HepG2 (cell line): Measurements from ENCODE around the gene ACBD7. TPM values are rescaled to one million over a fixed set of nuclear protein-coding genes. Genes with fewer than 3 reads are reported as not detected.

ENCODE experiments used
- CREB1 ChIP-seq, 2 experiments: fragments of 450-650 bp in 1 of 2; IDR thresholded peaks; 2 replicates each; pipeline ENCODE4 v1.6.1; 2016 to 2017; ENCODE audit warnings: control low read depth in 1 of 2, mild to moderate bottlenecking in 1 of 2, missing compliant biosample characterization in 1 of 2, missing genetic modification characterization in 1 of 2
- FIP1L1 ChIP-seq: fragments of 200-400 bp; formaldehyde crosslinking; IDR thresholded peaks from 2 replicates; pipeline ENCODE4 v1.6.1; 2018; ENCODE audit warnings: low read depth, mild to moderate bottlenecking, low read length, moderate library complexity, borderline replicate concordance; ENCODE audit not compliant: insufficient read depth
- HOXA5 ChIP-seq: sonication (generic); formaldehyde crosslinking; IDR thresholded peaks from 2 replicates; pipeline ENCODE4 v1.4.0; 2020; ENCODE audit warnings: missing genetic modification reagents
- HOXD1 ChIP-seq: sonication (generic); formaldehyde crosslinking; IDR thresholded peaks from 2 replicates; pipeline ENCODE4 v1.5.0; 2020; ENCODE audit warnings: missing genetic modification reagents
- KMT2B ChIP-seq: IDR thresholded peaks from 2 replicates; pipeline ENCODE4 v1.6.1; 2016; ENCODE audit warnings: missing genetic modification reagents, missing compliant biosample characterization
- POGZ ChIP-seq: sonication (generic); formaldehyde crosslinking; IDR thresholded peaks from 2 replicates; pipeline ENCODE4 v1.4.0; 2020; ENCODE audit warnings: mild to moderate bottlenecking, missing genetic modification reagents
- RFX1 ChIP-seq: fragments of 450-650 bp; IDR thresholded peaks from 2 replicates; pipeline ENCODE4 v1.6.1; 2017
- ZKSCAN5 ChIP-seq: sonication (generic); formaldehyde crosslinking; IDR thresholded peaks from 2 replicates; pipeline ENCODE4 v1.5.1; 2020; ENCODE audit warnings: mild to moderate bottlenecking, missing genetic modification reagents
- ZNF224 ChIP-seq: sonication (generic); formaldehyde crosslinking; IDR thresholded peaks from 2 replicates; pipeline ENCODE4 v1.5.0; 2020; ENCODE audit warnings: mild to moderate bottlenecking, missing genetic modification reagents
- ZNF225 ChIP-seq: sonication (generic); formaldehyde crosslinking; IDR thresholded peaks from 2 replicates; pipeline ENCODE4 v1.4.0; 2020; ENCODE audit warnings: mild to moderate bottlenecking, missing genetic modification reagents
- ZNF251 ChIP-seq: sonication (generic); formaldehyde crosslinking; IDR thresholded peaks from 2 replicates; pipeline ENCODE4 v1.9.0; 2021; ENCODE audit warnings: mild to moderate bottlenecking, missing genetic modification reagents
- ZNF674 ChIP-seq: sonication (generic); formaldehyde crosslinking; IDR thresholded peaks from 2 replicates; pipeline ENCODE4 v1.5.0; 2020; ENCODE audit warnings: low read depth, mild to moderate bottlenecking, missing genetic modification reagents
- polyA plus RNA-seq, 8 experiments: library from polyadenylated mRNA; depleted of rRNA in 3 of 8; stranded (reverse) in 7 of 8; unstranded in 1 of 8; fragments of >200 nt; fragmentation: Illumina TruSeq in 4 of 8; extraction: Trizol in 4 of 8; gene quantifications; 2 replicates each; pipeline versions ENCODE4 v1.2.1 to v1.2.3, GENCODE V29; 2011 to 2016; ENCODE audit warnings: low read depth in 4 of 8, missing spikeins in 1 of 8, mixed read lengths in 1 of 8; ENCODE audit not compliant: insufficient read depth in 1 of 8
- total RNA-seq, 5 experiments: library from RNA; depleted of rRNA; stranded (reverse); fragments of >200 nt; fragmentation: Illumina TruSeq; extraction: Trizol; gene quantifications; 2 replicates each; pipeline ENCODE4 v1.2.3, GENCODE V29; 2016; ENCODE audit warnings: low read depth in 1 of 5
- TF ChIP-seq, protein P1 (sequence below): sonication (generic); formaldehyde crosslinking; IDR thresholded peaks from 2 replicates; pipeline ENCODE4 v1.4.0; 2020; ENCODE audit warnings: missing genetic modification reagents, borderline replicate concordance
- TF ChIP-seq, protein P2 (sequence below): sonication (generic); formaldehyde crosslinking; conservative IDR thresholded peaks from 2 replicates; pipeline ENCODE4 v1.8.0; 2022; ENCODE audit warnings: low read depth, missing genetic modification reagents
- TF ChIP-seq, protein P3 (sequence below): sonication (generic); formaldehyde crosslinking; IDR thresholded peaks from 2 replicates; pipeline ENCODE4 v1.4.0; 2020; ENCODE audit warnings: missing genetic modification reagents, borderline replicate concordance
- TF ChIP-seq, protein P4 (sequence below): sonication (generic); formaldehyde crosslinking; IDR thresholded peaks from 2 replicates; pipeline ENCODE4 v1.5.0; 2020; ENCODE audit warnings: mild to moderate bottlenecking, missing genetic modification reagents

Gene ACBD7
- total and polyA plus RNA-seq, 2 of the 13 experiments (the other 11 are each of a cell fraction or from before 2014, with no cell fraction given), result 1.4 to 2.6 TPM

DNA sequence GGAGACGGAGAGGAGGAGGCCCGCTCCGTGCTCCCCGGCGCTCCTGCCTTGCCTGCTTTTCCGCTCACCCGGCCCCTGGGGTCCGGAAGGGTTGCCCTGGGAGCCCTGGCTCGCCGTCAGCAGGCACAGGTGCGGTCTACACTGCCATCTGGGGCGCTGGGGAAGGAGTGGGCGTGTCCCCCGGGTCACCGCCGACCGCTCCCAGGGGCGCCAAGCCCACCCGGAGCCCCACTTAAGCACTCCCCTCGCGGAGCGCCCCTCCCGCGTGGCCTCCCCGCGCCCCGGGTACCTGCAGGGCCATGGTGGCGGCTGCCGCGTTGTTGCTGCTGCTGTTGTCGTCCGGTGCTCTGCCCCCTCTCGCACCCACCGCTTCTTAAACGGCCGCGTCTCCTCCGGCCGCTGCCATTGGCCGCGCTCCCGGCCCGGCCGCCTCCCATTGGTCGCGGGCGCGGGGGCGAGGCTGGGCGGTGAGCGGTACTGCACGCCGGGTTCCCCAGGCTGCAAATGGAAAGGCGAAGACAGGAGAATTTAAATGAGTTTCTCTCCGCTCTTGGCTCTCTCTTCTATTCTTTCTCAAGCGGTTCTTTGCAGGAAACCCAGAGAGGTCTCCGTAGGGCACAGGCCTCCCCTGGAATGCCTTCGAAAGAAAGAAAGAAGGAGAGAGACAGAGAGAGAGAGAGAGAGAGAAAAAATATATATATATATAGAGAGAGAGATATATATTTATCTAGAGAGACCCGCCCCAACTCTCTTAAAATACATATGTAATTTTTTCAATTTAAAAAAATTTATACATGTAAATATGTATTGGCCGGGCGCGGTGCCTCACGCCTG lies at the start of gene ACBD7 (continued):
- TF ChIP-seq, protein P1, sequence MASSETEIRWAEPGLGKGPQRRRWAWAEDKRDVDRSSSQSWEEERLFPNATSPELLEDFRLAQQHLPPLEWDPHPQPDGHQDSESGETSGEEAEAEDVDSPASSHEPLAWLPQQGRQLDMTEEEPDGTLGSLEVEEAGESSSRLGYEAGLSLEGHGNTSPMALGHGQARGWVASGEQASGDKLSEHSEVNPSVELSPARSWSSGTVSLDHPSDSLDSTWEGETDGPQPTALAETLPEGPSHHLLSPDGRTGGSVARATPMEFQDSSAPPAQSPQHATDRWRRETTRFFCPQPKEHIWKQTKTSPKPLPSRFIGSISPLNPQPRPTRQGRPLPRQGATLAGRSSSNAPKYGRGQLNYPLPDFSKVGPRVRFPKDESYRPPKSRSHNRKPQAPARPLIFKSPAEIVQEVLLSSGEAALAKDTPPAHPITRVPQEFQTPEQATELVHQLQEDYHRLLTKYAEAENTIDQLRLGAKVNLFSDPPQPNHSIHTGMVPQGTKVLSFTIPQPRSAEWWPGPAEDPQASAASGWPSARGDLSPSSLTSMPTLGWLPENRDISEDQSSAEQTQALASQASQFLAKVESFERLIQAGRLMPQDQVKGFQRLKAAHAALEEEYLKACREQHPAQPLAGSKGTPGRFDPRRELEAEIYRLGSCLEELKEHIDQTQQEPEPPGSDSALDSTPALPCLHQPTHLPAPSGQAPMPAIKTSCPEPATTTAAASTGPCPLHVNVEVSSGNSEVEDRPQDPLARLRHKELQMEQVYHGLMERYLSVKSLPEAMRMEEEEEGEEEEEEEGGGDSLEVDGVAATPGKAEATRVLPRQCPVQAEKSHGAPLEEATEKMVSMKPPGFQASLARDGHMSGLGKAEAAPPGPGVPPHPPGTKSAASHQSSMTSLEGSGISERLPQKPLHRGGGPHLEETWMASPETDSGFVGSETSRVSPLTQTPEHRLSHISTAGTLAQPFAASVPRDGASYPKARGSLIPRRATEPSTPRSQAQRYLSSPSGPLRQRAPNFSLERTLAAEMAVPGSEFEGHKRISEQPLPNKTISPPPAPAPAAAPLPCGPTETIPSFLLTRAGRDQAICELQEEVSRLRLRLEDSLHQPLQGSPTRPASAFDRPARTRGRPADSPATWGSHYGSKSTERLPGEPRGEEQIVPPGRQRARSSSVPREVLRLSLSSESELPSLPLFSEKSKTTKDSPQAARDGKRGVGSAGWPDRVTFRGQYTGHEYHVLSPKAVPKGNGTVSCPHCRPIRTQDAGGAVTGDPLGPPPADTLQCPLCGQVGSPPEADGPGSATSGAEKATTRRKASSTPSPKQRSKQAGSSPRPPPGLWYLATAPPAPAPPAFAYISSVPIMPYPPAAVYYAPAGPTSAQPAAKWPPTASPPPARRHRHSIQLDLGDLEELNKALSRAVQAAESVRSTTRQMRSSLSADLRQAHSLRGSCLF (CRISPR knock-in tag), result no peak
- TF ChIP-seq, protein P2, sequence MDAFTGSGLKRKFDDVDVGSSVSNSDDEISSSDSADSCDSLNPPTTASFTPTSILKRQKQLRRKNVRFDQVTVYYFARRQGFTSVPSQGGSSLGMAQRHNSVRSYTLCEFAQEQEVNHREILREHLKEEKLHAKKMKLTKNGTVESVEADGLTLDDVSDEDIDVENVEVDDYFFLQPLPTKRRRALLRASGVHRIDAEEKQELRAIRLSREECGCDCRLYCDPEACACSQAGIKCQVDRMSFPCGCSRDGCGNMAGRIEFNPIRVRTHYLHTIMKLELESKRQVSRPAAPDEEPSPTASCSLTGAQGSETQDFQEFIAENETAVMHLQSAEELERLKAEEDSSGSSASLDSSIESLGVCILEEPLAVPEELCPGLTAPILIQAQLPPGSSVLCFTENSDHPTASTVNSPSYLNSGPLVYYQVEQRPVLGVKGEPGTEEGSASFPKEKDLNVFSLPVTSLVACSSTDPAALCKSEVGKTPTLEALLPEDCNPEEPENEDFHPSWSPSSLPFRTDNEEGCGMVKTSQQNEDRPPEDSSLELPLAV (CRISPR knock-in tag), result no peak
- no peak for TF ChIP-seq ZNF225 (CRISPR knock-in tag)
- TF ChIP-seq POGZ, result peak; percentile 73
- no peak for TF ChIP-seq ZNF674 (CRISPR knock-in tag)
- TF ChIP-seq RFX1, result no peak
- no peak for TF ChIP-seq ZKSCAN5
- TF ChIP-seq ZNF251 (CRISPR knock-in tag), result no peak
- TF ChIP-seq, protein P3, sequence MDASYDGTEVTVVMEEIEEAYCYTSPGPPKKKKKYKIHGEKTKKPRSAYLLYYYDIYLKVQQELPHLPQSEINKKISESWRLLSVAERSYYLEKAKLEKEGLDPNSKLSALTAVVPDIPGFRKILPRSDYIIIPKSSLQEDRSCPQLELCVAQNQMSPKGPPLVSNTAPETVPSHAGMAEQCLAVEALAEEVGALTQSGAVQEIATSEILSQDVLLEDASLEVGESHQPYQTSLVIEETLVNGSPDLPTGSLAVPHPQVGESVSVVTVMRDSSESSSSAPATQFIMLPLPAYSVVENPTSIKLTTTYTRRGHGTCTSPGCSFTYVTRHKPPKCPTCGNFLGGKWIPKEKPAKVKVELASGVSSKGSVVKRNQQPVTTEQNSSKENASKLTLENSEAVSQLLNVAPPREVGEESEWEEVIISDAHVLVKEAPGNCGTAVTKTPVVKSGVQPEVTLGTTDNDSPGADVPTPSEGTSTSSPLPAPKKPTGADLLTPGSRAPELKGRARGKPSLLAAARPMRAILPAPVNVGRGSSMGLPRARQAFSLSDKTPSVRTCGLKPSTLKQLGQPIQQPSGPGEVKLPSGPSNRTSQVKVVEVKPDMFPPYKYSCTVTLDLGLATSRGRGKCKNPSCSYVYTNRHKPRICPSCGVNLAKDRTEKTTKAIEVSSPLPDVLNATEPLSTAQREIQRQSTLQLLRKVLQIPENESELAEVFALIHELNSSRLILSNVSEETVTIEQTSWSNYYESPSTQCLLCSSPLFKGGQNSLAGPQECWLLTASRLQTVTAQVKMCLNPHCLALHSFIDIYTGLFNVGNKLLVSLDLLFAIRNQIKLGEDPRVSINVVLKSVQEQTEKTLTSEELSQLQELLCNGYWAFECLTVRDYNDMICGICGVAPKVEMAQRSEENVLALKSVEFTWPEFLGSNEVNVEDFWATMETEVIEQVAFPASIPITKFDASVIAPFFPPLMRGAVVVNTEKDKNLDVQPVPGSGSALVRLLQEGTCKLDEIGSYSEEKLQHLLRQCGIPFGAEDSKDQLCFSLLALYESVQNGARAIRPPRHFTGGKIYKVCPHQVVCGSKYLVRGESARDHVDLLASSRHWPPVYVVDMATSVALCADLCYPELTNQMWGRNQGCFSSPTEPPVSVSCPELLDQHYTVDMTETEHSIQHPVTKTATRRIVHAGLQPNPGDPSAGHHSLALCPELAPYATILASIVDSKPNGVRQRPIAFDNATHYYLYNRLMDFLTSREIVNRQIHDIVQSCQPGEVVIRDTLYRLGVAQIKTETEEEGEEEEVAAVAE (CRISPR knock-in tag), result no peak
- no peak for TF ChIP-seq ZNF224
- TF ChIP-seq FIP1L1, result no peak
- no peak for TF ChIP-seq HOXA5 (CRISPR knock-in tag)
- TF ChIP-seq CREB1 (IDR thresholded peaks at IDR 0.05), result no peak
- TF ChIP-seq CREB1 (CRISPR knock-in tag; IDR thresholded peaks at IDR 0.05), result no peak
- 0 out of 2 replicates have a peak, but pooled peaks have one; percentile 26 for TF ChIP-seq HOXD1
- TF ChIP-seq, protein P4, sequence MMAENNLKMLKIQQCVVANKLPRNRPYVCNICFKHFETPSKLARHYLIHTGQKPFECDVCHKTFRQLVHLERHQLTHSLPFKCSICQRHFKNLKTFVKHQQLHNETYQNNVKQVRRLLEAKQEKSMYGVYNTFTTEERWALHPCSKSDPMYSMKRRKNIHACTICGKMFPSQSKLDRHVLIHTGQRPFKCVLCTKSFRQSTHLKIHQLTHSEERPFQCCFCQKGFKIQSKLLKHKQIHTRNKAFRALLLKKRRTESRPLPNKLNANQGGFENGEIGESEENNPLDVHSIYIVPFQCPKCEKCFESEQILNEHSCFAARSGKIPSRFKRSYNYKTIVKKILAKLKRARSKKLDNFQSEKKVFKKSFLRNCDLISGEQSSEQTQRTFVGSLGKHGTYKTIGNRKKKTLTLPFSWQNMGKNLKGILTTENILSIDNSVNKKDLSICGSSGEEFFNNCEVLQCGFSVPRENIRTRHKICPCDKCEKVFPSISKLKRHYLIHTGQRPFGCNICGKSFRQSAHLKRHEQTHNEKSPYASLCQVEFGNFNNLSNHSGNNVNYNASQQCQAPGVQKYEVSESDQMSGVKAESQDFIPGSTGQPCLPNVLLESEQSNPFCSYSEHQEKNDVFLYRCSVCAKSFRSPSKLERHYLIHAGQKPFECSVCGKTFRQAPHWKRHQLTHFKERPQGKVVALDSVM, result no peak
- TF ChIP-seq KMT2B (CRISPR knock-in tag), result no peak
